Small intestine (tissue), 7 donors: Measurements from ENCODE around the gene IGSF6. TPM values are rescaled to one million over a fixed set of nuclear protein-coding genes. Genes with fewer than 3 reads are reported as not detected.
A peak's percentile ranks its signal among the peaks of the same experiment; 100 is the strongest.

ENCODE experiments used
- DNase-seq, 2 donors: peaks; one replicate each; pipeline versions ENCODE4 v3.0.0 to v3.0.0-alpha.2; 2013
- FAIRE-seq: peaks from 2 replicates; lab custom pipeline; 2012; peaks lifted over from hg19 to GRCh38; lab: Jason Lieb, UNC
- H3K27ac ChIP-seq, 3 donors: one replicate each; pipeline ENCODE4 v1.5.1; 2013; ENCODE audit warnings: low read length in 2 of 3, mild to moderate bottlenecking in 2 of 3, control low read depth in 1 of 3, inconsistent platforms in 1 of 3, low read depth in 1 of 3, moderate library complexity in 1 of 3
- H3K27me3 ChIP-seq, 3 donors: one replicate each; pipeline ENCODE4 v1.6.1; 2013; ENCODE audit warnings: low read length in 3 of 3, inconsistent platforms in 1 of 3; ENCODE audit not compliant: control insufficient read depth in 3 of 3, insufficient read depth in 3 of 3
- H3K36me3 ChIP-seq, 3 donors: one replicate each; pipeline ENCODE4 v1.6.1; 2013; ENCODE audit warnings: low read length in 3 of 3, inconsistent platforms in 1 of 3, low read depth in 1 of 3, mild to moderate bottlenecking in 1 of 3, moderate library complexity in 1 of 3; ENCODE audit not compliant: control insufficient read depth in 3 of 3, insufficient read depth in 2 of 3
- H3K4me1 ChIP-seq, 3 donors: one replicate each; pipeline ENCODE4 v1.6.1; 2013; ENCODE audit warnings: low read length in 2 of 3, inconsistent platforms in 1 of 3, low read depth in 1 of 3, mild to moderate bottlenecking in 1 of 3, moderate library complexity in 1 of 3; ENCODE audit not compliant: control insufficient read depth in 3 of 3, insufficient read depth in 2 of 3
- H3K4me3 ChIP-seq, 3 donors: one replicate each; pipeline ENCODE4 v1.5.1; 2013; ENCODE audit warnings: low read length in 3 of 3, control low read depth in 1 of 3, inconsistent platforms in 1 of 3, low read depth in 1 of 3, mild to moderate bottlenecking in 1 of 3, moderate library complexity in 1 of 3
- H3K9me3 ChIP-seq, 2 donors: one replicate each; pipeline ENCODE4 v1.6.1; 2013; ENCODE audit warnings: low read depth in 1 of 2, low read length in 1 of 2; ENCODE audit not compliant: control insufficient read depth in 2 of 2, insufficient read depth in 1 of 2
- WGBS, 3 donors: extraction: QIAGEN DNeasy Blood & Tissue Kit; methylation state at CpG; one replicate each; pipeline ENCODE4 v1.1.7; 2013; 5-methylcytosine and 5-hydroxymethylcytosine counted together
- polyA plus RNA-seq, 4 donors: library from polyadenylated mRNA; stranded (reverse) in 3 of 4; unstranded in 1 of 4; fragments of 200-250 nt in 3 of 4; fragments of 120-200 nt in 1 of 4; gene quantifications; one replicate each; pipeline versions ENCODE4 v1.2.1 to v1.2.3, GENCODE V29; 2013
- donor health status: healthy with polysubstance abuse.
- donor health status: control.
- donor health status: control.
- donor health status: Bipolar disorder and iron deficiency.
- donor health status: healthy.

IGSF6 gene
- polyA plus RNA-seq, 4 donors: 0.45 to 6.5 (median 2.3) TPM

GRCh38 chr16:21619765-21620425 lies 32.5 kb downstream of the IGSF6 start:
- no peaks in the 10 kb centered on the region for H3K9me3 ChIP-seq
- no peaks in the 10 kb centered on the region for H3K27me3 ChIP-seq
- peak overlapping the region in 1 of 3 donors; percentile 46 for H3K27ac ChIP-seq
- FAIRE-seq (no peak), DNase-seq (peak in 1 of 2 donors; percentile 31)
- H3K4me1 ChIP-seq: peaks cover 0 to 19% (median 0%) of the 10 kb centered on the region in 3 donors
- WGBS, 3 donors: 83 to 95% (median 90%) methylated on average over 4 of the region's 4 CpGs
- H3K4me3 ChIP-seq: no peak overlapping the region
- peaks cover 0 to 17% (median 3%) of the 10 kb centered on the region in 3 donors for H3K36me3 ChIP-seq

- Histone ChIP-seq H3K4me3 (no peak overlapping the region), H3K27me3 (no peaks in the 10 kb centered on the region), H3K4me1 (peaks cover 0 to 14% (median 0%) of the 10 kb centered on the region in 3 donors), H3K27ac (no peak overlapping the region), H3K9me3 (no peaks in the 10 kb centered on the region), H3K36me3 (peaks cover 0 to 15% (median 3%) of the 10 kb centered on the region in 3 donors)
- DNase-seq (no peak), FAIRE-seq (no peak)
- WGBS, 3 donors: 96 to 99% (median 97%) methylated on average over 5 of the region's 5 CpGs
Measured at GRCh38 chr16:21618281-21618680, 34.1 kb downstream of the IGSF6 start.

- Histone ChIP-seq H3K4me3 (no peak overlapping the region), H3K4me1 (peaks cover 0 to 14% (median 0%) of the 10 kb centered on the region in 3 donors), H3K27me3 (no peaks in the 10 kb centered on the region), H3K36me3 (peaks cover 0 to 17% (median 3%) of the 10 kb centered on the region in 3 donors), H3K9me3 (no peaks in the 10 kb centered on the region), H3K27ac (no peak overlapping the region)
- WGBS, 3 donors: 86 to 94% (median 94%) methylated on average over 3 of the region's 3 CpGs
- FAIRE-seq (no peak), DNase-seq (no peak)
Measured at GRCh38 chr16:21617607-21618006, 34.8 kb downstream of the IGSF6 start.

DNA sequence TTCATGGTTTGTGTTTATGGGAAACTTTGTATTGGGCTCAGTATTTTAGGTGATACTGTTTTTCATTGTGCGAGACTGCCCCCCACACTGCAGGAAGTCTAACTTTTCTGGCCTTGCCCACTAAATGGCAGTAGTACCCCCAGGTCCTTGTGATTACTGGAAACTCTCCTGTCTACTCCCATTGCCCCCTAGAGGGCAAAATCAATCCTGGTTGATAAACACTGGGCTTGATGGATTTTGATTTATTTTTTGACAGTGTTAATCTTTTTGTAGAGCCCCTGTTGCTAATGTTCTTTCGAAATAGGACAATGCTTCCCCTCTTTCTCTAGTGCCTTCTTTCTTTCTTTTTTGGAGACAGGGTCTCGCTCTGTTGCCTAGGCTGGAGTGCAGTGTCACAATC lies 37.5 kb downstream of the IGSF6 start:
- Histone ChIP-seq H3K27me3 (no peaks in the 10 kb centered on the region), H3K36me3 (peaks cover 0 to 9% (median 0%) of the 10 kb centered on the region in 3 donors), H3K9me3 (no peaks in the 10 kb centered on the region), H3K27ac (no peak overlapping the region), H3K4me1 (peaks cover 9 to 28% (median 11%) of the 10 kb centered on the region in 3 donors), H3K4me3 (no peak overlapping the region)
- no peak for DNase-seq
- 95 to 100% (median 99%) methylated on average over 3 of the region's 3 CpGs for WGBS, 3 donors
- FAIRE-seq: no peak

GRCh38 chr16:21613781-21614180 lies 38.6 kb downstream of the IGSF6 start:
- Histone ChIP-seq H3K9me3 (no peaks in the 10 kb centered on the region), H3K4me3 (no peak overlapping the region), H3K4me1 (peaks cover 11 to 22% (median 12%) of the 10 kb centered on the region in 3 donors), H3K27ac (no peak overlapping the region), H3K27me3 (no peaks in the 10 kb centered on the region), H3K36me3 (peaks cover 0 to 8% (median 0%) of the 10 kb centered on the region in 3 donors)
- WGBS, 3 donors: 90 to 94% (median 92%) methylated on average over 2 of the region's 2 CpGs
- DNase-seq: no peak
- FAIRE-seq: no peak

GRCh38 chr16:21613361-21613760 lies 39.0 kb downstream of the IGSF6 start:
- Histone ChIP-seq H3K9me3 (no peaks in the 10 kb centered on the region), H3K4me1 (peaks cover 11 to 26% (median 12%) of the 10 kb centered on the region in 3 donors), H3K27me3 (no peaks in the 10 kb centered on the region), H3K4me3 (no peak overlapping the region), H3K36me3 (peaks cover 0 to 7% (median 0%) of the 10 kb centered on the region in 3 donors), H3K27ac (no peak overlapping the region)
- DNase-seq: no peak
- WGBS, 3 donors: 96% methylated on average over 4 of the region's 4 CpGs
- FAIRE-seq: no peak

GRCh38 chr16:21611556-21612384 lies 40.6 kb downstream of the IGSF6 start:
- H3K4me1 ChIP-seq: peaks cover 11 to 30% (median 12%) of the 10 kb centered on the region in 3 donors
- 46 to 58% (median 54%) methylated on average over 7 of the region's 7 CpGs for WGBS, 3 donors
- no peak for FAIRE-seq
- no peaks in the 10 kb centered on the region for H3K27me3 ChIP-seq
- peak overlapping the region in 2 of 3 donors; percentile 56 to 83 for H3K27ac ChIP-seq
- peaks cover 0 to 7% (median 0%) of the 10 kb centered on the region in 3 donors for H3K36me3 ChIP-seq
- DNase-seq: peak in 1 of 2 donors; percentile 72
- no peak overlapping the region for H3K4me3 ChIP-seq
- no peaks in the 10 kb centered on the region for H3K9me3 ChIP-seq

GRCh38 chr16:21611198-21611555 lies 41.2 kb downstream of the IGSF6 start:
- no peak for FAIRE-seq

More at GRCh38 chr16:21611198-21611555, 41.2 kb downstream of the IGSF6 start:
- Histone ChIP-seq H3K9me3 (no peaks in the 10 kb centered on the region), H3K4me1 (peaks cover 11 to 30% (median 12%) of the 10 kb centered on the region in 3 donors), H3K36me3 (peaks cover 0 to 7% (median 0%) of the 10 kb centered on the region in 3 donors), H3K27ac (peak overlapping the region in 1 of 3 donors; percentile 83), H3K27me3 (no peaks in the 10 kb centered on the region), H3K4me3 (no peak overlapping the region)
- DNase-seq: peak in 1 of 2 donors; percentile 60
- 11 to 37% (median 30%) methylated on average over 4 of the region's 4 CpGs for WGBS, 3 donors
